WTC11 (cell line): Measurements from ENCODE around the gene LHX2.

Source experiments
- CTCF ChIP-seq: fragments of 200-600 bp; IDR thresholded peaks from 2 replicates; pipeline ENCODE4 v1.8.0; 2022; ENCODE audit warnings: antibody characterized with exemption
- FOXJ3 ChIP-seq: sonication (generic); formaldehyde crosslinking; IDR thresholded peaks from 2 replicates; pipeline ENCODE4 v1.9.0; 2021; ENCODE audit warnings: missing genetic modification reagents, mild to moderate bottlenecking, borderline replicate concordance
- TCF7 ChIP-seq: sonication (generic); formaldehyde crosslinking; IDR thresholded peaks from 2 replicates; pipeline ENCODE4 v1.8.0; 2022; ENCODE audit warnings: mild to moderate bottlenecking, low read depth, missing genetic modification reagents, moderate library complexity
- USF1 ChIP-seq: sonication (generic); formaldehyde crosslinking; IDR thresholded peaks from 2 replicates; pipeline ENCODE4 v1.8.0; 2022; ENCODE audit warnings: mild to moderate bottlenecking, missing genetic modification reagents

GRCh38 chr9:124066783-124067577 lies 55.4 kb downstream of the LHX2 start:
- TF ChIP-seq FOXJ3 (CRISPR knock-in tag) (no peak), CTCF (no peak), USF1 (no peak), TCF7 (CRISPR knock-in tag) (no peak)
